Hepatic stellate cell (primary cell): ENCODE results near the gene ARHGAP26.
A peak's percentile ranks its signal among the peaks of the same experiment; 100 is the strongest.

Source experiments
- DNase-seq: peaks from one replicate; pipeline ENCODE4 v3.0.0; 2011; ENCODE audit warnings: low spot score

The ARHGAP26 gene, protein sequence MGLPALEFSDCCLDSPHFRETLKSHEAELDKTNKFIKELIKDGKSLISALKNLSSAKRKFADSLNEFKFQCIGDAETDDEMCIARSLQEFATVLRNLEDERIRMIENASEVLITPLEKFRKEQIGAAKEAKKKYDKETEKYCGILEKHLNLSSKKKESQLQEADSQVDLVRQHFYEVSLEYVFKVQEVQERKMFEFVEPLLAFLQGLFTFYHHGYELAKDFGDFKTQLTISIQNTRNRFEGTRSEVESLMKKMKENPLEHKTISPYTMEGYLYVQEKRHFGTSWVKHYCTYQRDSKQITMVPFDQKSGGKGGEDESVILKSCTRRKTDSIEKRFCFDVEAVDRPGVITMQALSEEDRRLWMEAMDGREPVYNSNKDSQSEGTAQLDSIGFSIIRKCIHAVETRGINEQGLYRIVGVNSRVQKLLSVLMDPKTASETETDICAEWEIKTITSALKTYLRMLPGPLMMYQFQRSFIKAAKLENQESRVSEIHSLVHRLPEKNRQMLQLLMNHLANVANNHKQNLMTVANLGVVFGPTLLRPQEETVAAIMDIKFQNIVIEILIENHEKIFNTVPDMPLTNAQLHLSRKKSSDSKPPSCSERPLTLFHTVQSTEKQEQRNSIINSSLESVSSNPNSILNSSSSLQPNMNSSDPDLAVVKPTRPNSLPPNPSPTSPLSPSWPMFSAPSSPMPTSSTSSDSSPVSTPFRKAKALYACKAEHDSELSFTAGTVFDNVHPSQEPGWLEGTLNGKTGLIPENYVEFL

DNA sequence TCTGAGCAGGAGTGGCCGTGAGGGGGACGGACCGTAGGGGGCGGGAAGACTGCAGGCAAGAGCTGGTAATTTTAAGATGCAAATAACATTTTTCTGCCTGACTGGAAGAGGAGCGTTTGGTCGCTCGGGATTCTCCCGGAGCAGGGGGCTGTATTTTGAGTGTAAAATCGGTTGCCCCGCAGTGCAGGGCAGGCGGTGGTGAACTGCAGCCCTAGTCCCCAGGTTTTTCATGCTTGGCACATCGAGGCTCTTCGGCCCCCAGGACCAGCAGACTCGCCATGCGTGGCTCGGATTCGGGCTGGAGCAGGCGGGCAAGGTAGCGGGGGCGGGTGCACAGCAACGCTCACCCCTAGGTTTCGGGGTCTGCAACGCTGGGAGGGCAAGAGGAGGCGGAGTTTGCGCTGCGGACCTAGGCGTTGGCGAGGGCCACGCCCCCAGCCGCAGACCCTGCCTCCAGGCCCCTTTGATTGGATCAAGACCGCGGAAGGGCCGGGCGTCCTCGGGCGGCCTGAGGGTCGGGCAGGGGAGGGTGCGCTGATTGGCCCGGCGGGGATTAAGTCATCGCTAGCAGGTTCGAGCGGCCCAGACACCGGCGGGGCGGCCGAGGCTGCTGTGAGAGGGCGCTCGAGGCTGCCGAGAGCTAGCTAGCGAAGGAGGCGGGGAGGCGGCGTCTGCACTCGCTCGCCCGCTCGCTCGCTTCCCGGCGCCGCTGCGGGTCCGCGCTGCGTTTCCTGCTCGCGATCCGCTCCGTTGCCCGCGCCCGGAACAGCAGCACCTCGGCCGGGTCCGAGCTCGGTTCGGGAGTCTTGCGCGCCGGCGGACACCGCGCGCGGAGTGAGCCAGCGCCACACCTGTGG lies at the start of gene ARHGAP26:
Gene ARHGAP26 (plus strand): TSS at position 585 of the 857 bp plus-strand sequence. CDS start 385 bp downstream, outside the sequence.
- peak; percentile 95 for DNase-seq

DNA sequence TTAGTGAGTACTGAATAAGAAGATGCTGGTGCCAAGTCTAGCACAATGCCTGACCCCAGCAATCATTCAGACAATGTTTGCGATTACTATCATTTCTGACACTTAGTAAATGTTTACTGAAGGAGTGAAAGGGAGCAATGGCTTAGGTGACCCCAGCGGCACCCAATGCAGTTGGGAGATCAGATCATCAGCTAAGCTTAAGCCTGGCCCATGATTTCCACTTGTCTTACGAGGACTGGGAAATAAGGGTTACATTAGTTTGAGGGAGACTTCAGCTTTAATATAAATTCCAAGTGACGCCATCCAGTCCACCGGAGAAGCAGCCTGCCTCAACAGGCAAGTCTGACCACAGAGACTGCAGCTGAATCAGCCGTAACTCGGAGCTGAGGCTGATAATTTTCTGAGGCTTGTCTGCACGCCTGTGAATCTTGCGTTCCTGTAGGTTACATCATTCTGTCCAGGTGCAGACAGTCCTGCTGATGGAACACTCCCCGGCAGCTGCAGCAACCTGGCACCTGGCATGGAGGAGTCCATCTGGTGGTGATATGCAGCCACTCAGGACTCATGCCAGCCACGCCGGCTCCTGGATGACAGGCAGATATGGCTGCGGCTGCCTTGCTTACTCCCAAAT lies 49.4 kb upstream of the ARHGAP26 start:
- DNase-seq: no peak

DNA sequence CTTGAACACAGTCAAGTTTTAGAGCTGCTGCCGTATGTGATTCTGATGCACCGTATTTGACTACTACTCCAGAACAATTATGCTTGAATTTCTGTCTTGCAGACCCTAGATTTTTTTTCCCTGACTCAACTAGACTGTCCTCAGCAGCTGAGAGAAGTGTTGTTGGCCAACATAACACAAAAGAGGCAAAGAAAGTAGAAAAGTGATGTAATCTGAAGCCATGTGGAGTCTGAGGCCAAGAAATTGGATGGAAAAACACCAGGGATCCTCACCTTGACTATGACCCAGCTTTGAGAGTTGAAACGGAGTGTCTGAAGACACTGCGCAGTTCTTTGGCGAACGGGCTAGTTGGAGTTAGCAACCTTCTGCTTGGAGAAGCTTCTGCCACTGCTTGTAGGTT lies 48.0 kb upstream of the ARHGAP26 start:
- DNase-seq: no peak

DNA sequence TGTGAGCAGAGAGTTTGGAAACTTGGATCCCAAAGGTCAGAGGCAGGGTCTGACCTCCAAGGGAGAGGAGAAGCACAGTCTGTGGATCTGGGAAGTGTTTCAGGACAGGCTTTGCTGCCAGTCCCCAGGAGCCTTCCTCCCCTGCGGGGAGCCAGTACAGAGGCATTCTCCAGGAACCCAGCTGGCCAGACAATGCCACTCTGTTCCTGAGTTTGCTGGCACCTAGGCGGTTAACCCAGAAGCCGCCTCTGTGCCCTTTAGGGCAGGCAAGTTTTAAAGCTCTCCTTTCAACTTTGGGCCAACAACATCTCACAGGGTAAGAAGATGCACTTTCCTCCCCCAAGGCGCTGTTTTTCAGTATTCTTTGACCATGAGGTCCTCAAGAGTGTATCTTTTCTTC lies 47.3 kb upstream of the ARHGAP26 start:
- DNase-seq: no peak

DNA sequence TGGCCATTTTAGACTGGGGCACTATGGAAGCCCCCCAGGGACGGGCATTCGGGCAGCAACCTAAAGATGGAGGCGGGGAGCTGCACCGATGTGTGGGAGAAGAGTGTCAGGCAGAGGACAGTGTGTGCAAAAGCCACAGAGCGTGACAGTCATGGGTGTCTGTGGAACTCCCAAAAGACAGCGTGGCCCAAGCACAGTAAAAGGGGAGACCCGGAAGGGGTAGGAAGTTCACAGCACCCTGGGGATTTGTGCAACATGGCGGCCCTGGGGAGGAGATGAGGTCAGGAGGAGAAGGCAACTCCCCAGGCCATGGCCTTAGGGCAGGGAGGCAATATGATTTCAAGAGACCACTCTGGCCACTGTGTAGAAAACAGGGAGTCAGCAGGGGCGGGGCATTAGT lies 45.4 kb upstream of the ARHGAP26 start:
- DNase-seq: no peak

DNA sequence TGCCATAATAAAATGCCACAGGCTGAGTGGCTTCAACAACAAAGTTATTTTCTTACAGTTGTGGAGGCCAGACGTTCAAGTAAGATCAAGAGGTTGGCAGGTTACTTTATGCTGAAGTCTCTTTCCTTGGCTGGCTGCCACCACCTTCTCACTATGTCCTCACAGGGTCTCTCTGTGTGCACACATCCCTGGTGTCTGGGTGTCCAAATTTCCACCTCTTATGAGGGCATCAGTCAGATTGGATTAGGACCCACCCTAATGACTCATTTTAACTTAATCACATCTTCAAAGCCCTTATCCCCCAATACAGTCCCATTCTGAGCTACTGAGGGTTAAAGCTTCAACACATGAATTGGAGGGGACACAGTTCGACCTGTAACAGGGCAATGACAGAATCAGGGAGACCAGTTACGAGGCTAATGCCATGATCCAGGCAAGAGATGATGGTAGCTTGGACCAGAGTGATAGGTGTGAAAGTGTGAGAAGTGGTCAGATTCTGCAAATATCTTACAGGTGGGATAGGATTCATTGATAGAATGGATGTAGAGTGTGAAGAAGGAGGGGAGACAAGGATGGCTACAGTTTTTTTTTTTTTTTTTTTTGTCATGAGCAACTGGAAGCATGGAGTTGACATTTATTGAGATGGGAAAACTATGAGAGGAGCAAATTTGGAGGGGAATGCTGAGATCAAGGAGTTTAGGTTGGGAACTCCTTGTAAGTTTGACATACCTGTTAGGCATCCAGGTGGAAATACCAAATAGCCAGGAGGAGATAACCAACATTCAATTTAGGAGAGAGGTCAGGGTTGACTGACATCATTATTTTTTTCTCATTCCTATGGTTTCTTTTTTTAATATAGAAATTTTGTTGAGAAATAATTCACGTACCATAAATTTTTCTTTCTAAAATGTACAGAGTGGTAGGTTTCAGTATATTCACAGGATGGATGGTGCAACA lies 44.7 kb upstream of the ARHGAP26 start:
- no peak for DNase-seq

DNA sequence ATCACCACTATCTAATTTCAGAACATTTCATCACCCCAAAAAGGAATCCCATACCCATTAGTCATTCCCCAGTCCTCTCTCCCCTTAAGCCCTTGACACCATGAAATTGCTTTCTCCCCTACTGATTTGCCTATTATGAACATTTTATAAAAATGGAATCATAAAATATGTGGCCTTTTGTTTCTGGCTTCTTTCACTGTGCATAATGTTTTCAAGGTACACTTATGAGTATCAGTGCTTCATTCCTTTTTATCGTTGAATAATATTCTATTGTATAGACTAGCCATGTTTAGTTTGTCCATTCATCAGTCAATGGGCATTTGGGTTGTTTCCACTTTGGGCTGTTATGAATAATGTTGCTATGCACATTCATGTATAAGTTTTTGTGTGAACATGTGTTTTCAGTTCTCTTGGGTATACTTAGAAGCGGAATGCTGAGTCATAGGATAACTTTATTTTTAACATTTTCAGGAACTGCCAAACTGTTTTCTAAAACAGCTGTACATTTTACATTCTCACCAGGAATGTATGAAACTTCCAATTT lies 43.9 kb upstream of the ARHGAP26 start:
- peak; percentile 51 for DNase-seq

DNA sequence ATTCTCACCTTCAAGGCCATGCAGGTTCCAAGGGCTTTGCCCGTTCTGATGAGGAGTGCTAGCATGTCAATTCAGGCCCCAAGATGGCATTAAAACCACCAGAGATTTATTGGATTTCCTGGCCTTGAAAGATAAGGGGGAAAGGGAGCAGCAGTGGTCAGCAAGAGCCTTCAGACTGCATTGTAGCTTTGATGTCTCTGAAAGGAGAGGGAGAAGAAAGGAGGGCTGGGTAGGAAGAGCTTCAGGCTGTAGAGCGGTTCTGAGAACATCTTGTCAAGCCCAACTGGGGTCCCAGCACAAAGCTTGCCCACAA lies 42.5 kb upstream of the ARHGAP26 start:
- no peak for DNase-seq

DNA sequence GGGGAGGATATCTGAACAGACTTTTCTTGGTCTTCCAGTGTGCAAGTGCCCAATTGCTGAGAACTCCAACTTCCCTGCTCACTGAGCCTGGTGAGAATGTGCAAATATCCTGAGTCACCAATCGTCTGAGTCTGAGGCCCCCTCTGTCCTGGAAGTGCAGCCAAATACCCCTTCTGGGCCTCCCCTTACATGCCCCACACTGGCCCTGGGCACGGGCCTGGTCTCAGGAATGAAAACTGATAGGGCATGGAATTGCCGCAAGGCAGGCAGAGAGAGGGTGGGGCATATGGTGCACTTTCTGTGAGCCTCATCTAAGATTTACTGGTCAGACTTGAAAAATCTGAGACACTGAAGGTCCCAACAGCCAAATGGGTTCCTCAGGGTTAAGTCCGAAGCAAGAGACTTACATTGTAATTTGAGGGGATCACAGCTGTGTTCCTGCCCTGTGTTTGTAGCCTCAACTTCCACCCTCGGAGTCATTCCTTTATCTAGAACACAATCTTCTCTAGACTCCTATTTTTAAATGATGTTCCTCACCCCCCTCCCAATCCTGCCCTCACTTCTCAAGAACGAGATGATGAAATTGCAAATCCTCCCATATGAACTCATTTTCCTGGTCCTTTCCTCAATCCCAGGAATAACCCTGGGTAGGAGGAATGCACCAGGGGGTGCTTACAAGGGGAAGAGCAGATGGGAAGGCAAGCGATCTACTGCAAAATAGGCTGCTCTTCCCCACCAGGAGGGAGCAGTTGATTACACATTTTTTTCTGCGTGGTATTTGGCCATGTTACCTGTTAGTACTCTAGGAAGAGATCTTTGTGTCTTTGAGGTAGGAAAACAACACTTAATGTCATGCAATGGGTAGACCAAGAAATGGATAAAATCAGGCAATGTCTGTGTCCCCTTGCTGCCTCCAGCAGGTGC lies 34.6 kb upstream of the ARHGAP26 start:
- DNase-seq: no peak

DNA sequence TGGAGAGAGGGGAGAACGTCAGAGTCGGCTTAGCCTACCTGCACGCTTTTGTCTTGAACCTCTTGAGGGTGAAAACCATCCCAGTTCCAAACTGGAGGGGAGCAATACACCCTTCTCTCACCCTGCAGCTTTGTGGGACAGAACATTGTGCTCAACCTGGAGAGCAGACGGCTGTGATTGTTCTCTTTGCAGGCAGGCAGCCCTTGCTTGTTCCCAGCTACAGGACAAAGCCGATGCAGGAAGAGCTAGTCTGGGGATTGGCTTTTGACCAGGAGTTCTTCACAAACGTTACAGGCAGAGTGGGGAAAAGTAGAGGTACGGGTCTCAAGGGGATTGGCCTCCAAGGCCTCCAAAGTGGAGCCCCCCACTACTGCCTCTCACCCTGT lies 33.9 kb upstream of the ARHGAP26 start:
- no peak for DNase-seq

DNA sequence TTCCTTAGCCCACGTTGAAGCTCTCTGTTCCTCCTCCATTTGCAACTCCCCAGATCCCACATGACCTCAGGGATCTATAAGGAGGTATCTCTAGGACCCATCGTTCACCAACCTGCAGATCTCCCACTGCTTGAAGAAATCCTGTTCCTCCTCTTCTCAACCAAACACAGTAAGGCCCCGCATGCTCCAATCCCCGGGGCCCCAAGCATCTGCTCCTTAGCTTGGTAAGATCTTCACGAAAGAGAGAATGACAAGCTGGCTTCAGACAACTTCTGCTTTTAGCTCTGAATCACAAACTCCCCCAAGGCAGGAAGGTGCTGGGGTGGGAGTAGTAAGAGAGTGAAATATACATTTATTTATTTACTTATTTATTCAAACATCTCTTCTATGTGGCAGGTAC lies 33.0 kb upstream of the ARHGAP26 start:
- no peak for DNase-seq

DNA sequence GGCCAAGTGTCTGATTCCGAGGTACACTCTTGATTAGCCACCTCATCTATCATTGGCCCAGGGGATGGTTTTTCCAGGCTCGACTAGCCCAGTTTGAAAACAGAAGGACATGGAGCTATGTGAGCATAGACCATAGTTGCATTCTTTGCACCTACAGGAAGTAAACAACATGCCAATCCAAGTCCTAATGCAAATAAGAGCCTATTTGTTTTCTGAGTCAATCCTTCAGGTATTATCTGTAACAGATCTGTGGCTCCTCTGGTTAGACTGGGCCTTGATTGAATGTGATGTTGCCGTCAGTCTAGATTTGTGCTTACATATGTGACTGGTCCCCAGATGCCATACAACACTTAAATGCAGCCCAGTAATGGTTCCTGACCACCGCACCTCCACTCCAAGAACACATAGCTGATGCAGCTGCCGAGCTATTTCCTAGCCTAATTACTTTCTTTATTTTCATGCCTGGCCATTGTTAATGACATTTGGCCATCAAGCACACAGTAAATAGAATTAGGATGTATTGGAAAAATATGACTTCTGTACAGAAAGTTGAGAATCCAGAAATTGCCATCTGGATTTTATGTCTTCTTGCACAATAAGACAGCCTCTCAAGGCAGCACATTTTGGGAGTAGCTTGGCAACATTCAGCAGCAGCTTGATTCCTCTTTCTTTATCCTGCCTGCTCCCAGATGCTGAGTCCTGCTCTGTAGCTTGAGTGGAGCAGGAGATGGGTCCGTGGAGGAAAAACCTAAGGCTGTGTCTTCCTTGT lies 29.5 kb upstream of the ARHGAP26 start:
- no peak for DNase-seq

DNA sequence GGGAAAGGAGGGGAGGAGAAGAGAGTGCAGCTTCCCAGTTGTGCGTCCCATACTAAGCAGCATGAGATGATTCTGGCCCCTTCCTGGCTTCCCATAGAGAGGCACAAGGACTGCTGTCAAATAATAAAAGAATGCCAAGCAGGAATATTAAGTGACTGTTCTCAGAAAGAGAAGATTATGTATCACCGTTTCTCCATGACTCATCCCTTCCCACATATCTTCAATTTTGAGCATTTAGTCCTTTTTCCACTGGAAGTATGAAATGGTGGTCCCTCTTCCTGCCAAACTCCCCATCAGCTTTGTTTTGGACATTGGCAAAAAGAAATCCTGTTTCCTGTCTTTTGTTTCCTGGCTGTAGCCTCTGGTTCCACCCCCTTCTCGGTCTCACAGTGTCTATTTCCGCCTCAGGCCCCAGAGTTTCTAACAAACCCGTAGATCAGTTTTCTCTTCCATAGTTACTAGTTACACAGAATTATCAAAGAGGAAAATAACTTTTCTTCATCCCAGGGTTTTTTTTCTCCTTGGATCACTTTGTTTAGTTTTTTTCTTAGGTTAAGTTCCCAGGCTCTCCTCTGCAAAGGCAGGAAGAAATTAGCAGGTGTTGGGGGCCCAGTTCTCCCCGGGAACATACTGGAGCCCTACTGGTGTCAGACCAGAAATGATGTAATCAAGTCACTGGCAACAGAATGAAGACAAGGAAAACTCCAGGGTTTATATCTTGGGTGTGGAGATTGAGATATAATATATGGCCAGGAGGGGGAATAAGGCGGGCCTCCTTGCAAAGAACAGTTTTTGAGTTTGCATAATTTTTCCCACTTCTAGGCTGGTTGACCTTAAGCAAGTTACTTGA lies 26.4 kb upstream of the ARHGAP26 start:
- no peak for DNase-seq

DNA sequence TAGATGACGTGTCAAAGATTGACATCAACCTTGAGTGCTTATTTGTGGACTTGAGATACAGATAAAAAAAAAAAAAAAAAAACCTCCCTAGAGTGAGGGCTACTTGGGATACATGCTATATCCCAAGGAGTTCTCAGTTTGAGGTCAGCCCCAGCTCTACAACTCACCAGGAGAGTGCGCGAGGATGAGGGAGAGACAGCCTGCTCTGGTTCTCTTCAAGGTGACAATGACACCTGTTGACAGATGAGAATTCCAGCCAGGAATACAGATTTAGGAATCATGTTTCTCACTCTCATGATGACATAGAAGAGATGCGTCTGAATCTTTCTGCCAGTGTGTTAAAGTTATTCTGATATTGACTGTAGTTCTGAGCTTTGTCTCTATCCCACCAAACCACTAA lies 24.9 kb upstream of the ARHGAP26 start:
- no peak for DNase-seq

DNA sequence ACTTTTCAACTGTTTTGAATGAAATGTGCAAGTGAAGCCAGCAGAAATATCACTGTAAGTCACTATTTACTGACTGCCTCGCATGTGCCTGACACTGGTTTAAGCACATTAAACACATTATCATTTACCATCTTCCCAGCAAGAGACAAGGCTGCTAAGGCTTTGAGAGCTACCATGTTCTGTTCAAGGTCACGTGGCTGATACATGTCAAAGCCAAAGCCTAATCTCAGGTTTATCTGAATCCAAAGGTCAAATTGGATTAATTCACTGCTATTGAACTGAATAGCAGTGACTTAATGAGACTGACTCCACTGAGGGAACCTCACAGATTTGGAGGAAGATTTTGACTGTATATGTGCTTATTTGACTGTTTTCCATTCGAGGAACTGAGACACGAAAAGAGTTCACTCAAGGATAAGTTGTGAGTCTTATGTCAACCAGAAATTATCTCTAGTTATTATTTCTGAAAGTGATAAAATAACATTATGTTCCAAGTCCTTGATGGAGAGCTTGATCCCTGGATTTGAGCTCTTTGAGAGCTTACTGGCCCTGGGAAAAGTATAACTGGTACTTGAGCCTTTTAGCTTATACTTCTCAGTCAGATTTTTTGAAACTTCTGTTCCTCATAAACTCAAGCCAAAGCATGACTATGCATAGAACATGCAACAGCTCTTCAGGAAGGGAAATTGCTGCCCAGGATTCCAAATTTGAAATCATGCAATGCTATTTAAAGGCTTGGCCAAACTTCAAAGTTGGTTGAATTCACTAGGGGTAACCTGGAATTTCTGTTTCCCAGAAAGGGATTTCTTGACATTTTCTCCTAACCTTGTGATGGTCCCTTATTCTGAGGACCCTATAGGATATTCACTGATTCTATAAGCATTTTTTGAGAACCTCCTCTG lies 23.4 kb upstream of the ARHGAP26 start:
- DNase-seq: no peak

DNA sequence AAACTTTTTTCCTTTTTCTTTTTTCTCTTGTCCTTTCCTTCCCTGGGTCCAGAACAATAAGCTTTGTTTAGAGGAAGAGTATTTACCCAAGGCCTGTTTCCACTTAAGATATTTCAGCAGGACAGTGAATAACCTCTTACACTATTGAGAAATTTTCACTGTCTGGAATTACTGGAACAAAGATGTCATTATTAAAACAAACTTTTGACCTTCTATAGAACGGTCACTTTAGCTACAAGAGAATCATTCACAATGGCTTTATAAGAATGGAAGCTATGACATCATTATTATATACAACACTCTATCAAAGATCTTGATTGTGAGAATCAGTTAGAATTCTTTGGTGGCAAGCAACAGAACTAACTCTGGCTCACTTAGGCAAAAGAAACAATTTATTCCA lies 22.0 kb upstream of the ARHGAP26 start:
- DNase-seq: no peak
